Thyroid gland (tissue), 4 donors: ENCODE measurements around the gene PCDHB7.
"Not testable (repeated sequence)": the region's sequence is repeated elsewhere in the genome, so short reads cannot be mapped to it uniquely, and the experiment has no call there.

ENCODE experiments used
- POLR2A ChIP-seq, 2 donors: fragments of 450-650 bp; IDR thresholded peaks; one replicate each; pipeline ENCODE4 v1.6.1; 2017; ENCODE audit warnings: antibody characterized with exemption in 2 of 2, mild to moderate bottlenecking in 2 of 2, moderate library complexity in 1 of 2
- TF ChIP-seq, protein P1 (sequence below), 6 experiments: fragments of 200-600 bp in 3 of 6; fragments of 450-650 bp in 3 of 6; sonication (generic) in 3 of 6; IDR thresholded peaks; one replicate each; pipeline ENCODE4 v1.5.1; 2016 to 2019; ENCODE audit warnings: antibody characterized with exemption in 6 of 6, mild to moderate bottlenecking in 2 of 6, inconsistent platforms in 1 of 6, moderate library complexity in 1 of 6

DNA sequence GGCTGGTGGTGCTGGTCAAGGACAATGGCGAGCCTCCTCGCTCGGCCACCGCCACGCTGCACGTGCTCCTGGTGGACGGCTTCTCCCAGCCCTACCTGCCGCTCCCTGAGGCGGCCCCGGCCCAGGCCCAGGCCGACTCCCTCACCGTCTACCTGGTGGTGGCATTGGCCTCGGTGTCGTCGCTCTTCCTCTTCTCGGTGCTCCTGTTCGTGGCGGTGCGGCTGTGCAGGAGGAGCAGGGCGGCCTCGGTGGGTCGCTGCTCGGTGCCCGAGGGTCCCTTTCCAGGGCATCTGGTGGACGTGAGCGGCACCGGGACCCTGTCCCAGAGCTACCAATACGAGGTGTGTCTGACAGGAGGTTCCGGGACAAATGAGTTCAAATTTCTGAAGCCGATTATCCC is 53.0 kb downstream of the PCDHB7 start:
- TF ChIP-seq, protein P1, sequence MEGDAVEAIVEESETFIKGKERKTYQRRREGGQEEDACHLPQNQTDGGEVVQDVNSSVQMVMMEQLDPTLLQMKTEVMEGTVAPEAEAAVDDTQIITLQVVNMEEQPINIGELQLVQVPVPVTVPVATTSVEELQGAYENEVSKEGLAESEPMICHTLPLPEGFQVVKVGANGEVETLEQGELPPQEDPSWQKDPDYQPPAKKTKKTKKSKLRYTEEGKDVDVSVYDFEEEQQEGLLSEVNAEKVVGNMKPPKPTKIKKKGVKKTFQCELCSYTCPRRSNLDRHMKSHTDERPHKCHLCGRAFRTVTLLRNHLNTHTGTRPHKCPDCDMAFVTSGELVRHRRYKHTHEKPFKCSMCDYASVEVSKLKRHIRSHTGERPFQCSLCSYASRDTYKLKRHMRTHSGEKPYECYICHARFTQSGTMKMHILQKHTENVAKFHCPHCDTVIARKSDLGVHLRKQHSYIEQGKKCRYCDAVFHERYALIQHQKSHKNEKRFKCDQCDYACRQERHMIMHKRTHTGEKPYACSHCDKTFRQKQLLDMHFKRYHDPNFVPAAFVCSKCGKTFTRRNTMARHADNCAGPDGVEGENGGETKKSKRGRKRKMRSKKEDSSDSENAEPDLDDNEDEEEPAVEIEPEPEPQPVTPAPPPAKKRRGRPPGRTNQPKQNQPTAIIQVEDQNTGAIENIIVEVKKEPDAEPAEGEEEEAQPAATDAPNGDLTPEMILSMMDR (IDR thresholded peaks at IDR 0.05) = not testable (repeated sequence)
- TF ChIP-seq POLR2A (IDR thresholded peaks at IDR 0.05) = not testable (repeated sequence)
